ENCODE data around the gene KCND1.
"Not testable (repeated sequence)": the region's sequence is repeated elsewhere in the genome, so short reads cannot be mapped to it uniquely, and the experiment has no call there.

Gene KCND1

GRCh38 chrX:48971249-48972219 lies at the start of gene KCND1:
KCND1 (minus strand) TSS chrX:48971844; CDS start chrX:48970271, 1,573 bp downstream.
- no peak for DNase-seq

- DNase-seq = no peak
These were observed 48.1 kb upstream of the KCND1 start for GRCh38 chrX:49019599-49020249.

GRCh38 chrX:49019050-49019449 lies 47.4 kb upstream of the KCND1 start:
- DNase-seq = no peak

GRCh38 chrX:49003696-49004095 lies 32.1 kb upstream of the KCND1 start:
- DNase-seq = no peak

- DNase-seq = peak; percentile 41 to 74 (median 63)
These were observed 30.7 kb upstream of the KCND1 start, which contains the start of gene GRIPAP1 for GRCh38 chrX:49002091-49002935. GRIPAP1 (minus strand) TSS chrX:49002264; CDS start chrX:49002229, 35 bp downstream.

- DNase-seq = peak in 2 of 4 experiments; percentile 23 to 25
These were observed 30.0 kb upstream of the KCND1 start for GRCh38 chrX:49001521-49002090.

GRCh38 chrX:49000636-49001035 lies 29.0 kb upstream of the KCND1 start:
- DNase-seq = no peak

GRCh38 chrX:48999030-48999429 lies 27.4 kb upstream of the KCND1 start:
- DNase-seq = no peak

- no peak for DNase-seq
These were observed 26.7 kb upstream of the KCND1 start for GRCh38 chrX:48998391-48998790.

- DNase-seq = no peak
These were observed 26.2 kb upstream of the KCND1 start for GRCh38 chrX:48997865-48998264.

- DNase-seq = no peak
These were observed 25.8 kb upstream of the KCND1 start for GRCh38 chrX:48997455-48997854.

- no peak for DNase-seq
These were observed 25.3 kb upstream of the KCND1 start for GRCh38 chrX:48996969-48997368.

- DNase-seq = no peak
These were observed 20.7 kb upstream of the KCND1 start for GRCh38 chrX:48992341-48992740.

- no peak for DNase-seq
These were observed 17.8 kb upstream of the KCND1 start for GRCh38 chrX:48989483-48989882.

GRCh38 chrX:48983896-48984295 lies 12.3 kb upstream of the KCND1 start:
- DNase-seq = no peak

- no peak for DNase-seq
These were observed 11.4 kb upstream of the KCND1 start for GRCh38 chrX:48983081-48983480.

GRCh38 chrX:48981178-48981577 lies 9.5 kb upstream of the KCND1 start:
- no peak for DNase-seq

GRCh38 chrX:48980341-48980740 lies 8.7 kb upstream of the KCND1 start:
- not testable (repeated sequence) for DNase-seq

GRCh38 chrX:48978226-48978625 lies 6.6 kb upstream of the KCND1 start:
- no peak for DNase-seq

GRCh38 chrX:48976086-48976485 lies 4.4 kb upstream of the KCND1 start:
- no peak for DNase-seq

GRCh38 chrX:48975541-48975940 lies 3.9 kb upstream of the KCND1 start:
- DNase-seq = no peak

GRCh38 chrX:48975041-48975440 lies 3.4 kb upstream of the KCND1 start:
- DNase-seq = no peak

GRCh38 chrX:48974574-48974973 lies 2.9 kb upstream of the KCND1 start:
- DNase-seq = no peak
